GM12874 (cell line): ENCODE data around the gene ANAPC10.

Experiments used
- CTCF ChIP-seq: IDR thresholded peaks from 2 replicates; pipeline ENCODE4 v1.5.1; 2011; ENCODE audit warnings: low read depth, mild to moderate bottlenecking, control low read depth, low read length, moderate library complexity; ENCODE audit not compliant: insufficient read depth

Gene ANAPC10

GRCh38 chr4:145069361-145069760, 28.6 kb downstream of the ANAPC10 start:
- TF ChIP-seq CTCF, result no peak

GRCh38 chr4:145066063-145066501, 31.9 kb downstream of the ANAPC10 start:
- no peak for TF ChIP-seq CTCF

GRCh38 chr4:145061318-145061920, 36.6 kb downstream of the ANAPC10 start:
- 0 out of 2 replicates have a peak, but pooled peaks have one; percentile 1 for TF ChIP-seq CTCF

GRCh38 chr4:145058256-145058655, 39.7 kb downstream of the ANAPC10 start:
- TF ChIP-seq CTCF, result no peak

- no peak for TF ChIP-seq CTCF
Observed at GRCh38 chr4:145056325-145057130, 41.5 kb downstream of the ANAPC10 start.

- no peak for TF ChIP-seq CTCF
Observed at GRCh38 chr4:145055533-145056257, 42.3 kb downstream of the ANAPC10 start.

- TF ChIP-seq CTCF, result no peak
Observed at GRCh38 chr4:145049241-145049640, 48.8 kb downstream of the ANAPC10 start.
